MG63 (cell line): ENCODE results near the gene RSPH1. TPM values are rescaled to one million over a fixed set of nuclear protein-coding genes. Genes with fewer than 3 reads are reported as not detected.

ENCODE experiments used
- DNase-seq: peaks from one replicate; pipeline ENCODE4 v3.0.0-alpha.2; 2020
- H3K27me3 ChIP-seq: fragments of 250-450 bp; sonication (Bioruptor Pico); 2 replicates; pipeline ENCODE4 v1.5.1; 2020; ENCODE audit warnings: mild to moderate bottlenecking, moderate library complexity
- H3K36me3 ChIP-seq: fragments of 250-450 bp; sonication (Bioruptor Pico); 2 replicates; pipeline ENCODE4 v1.5.1; 2020; ENCODE audit warnings: mild to moderate bottlenecking, moderate library complexity
- H3K4me3 ChIP-seq: fragments of 250-450 bp; sonication (Bioruptor Pico); 2 replicates; pipeline ENCODE4 v1.5.1; 2020; ENCODE audit warnings: mild to moderate bottlenecking, moderate library complexity
- H3K9me3 ChIP-seq: fragments of 250-450 bp; sonication (Bioruptor Pico); 2 replicates; pipeline ENCODE4 v1.5.1; 2020; ENCODE audit warnings: mild to moderate bottlenecking, moderate library complexity
- total RNA-seq: library from RNA; depleted of rRNA; stranded (reverse); fragments of >200 nt; shearing (Covaris generic); gene quantifications from 2 replicates; pipeline ENCODE4 v1.2.3, GENCODE V29; 2014; ENCODE audit warnings: low replicate concordance

The RSPH1 gene
- total RNA-seq, 1 experiment from 2014 or later, result not detected

GRCh38 chr21:42500736-42501135, 4.7 kb upstream of the RSPH1 start:
- Histone ChIP-seq H3K36me3 (no peaks in the 10 kb centered on the region), H3K27me3 (0 out of 2 replicates have a peak, but pooled peaks cover under 1% of the 10 kb centered on the region), H3K4me3 (no peak overlapping the region), H3K9me3 (no peaks in the 10 kb centered on the region)
- no peak for DNase-seq

GRCh38 chr21:42500225-42500624, 4.2 kb upstream of the RSPH1 start:
- no peak overlapping the region for H3K4me3 ChIP-seq
- DNase-seq, result no peak
- H3K9me3 ChIP-seq, result no peaks in the 10 kb centered on the region
- H3K36me3 ChIP-seq, result no peaks in the 10 kb centered on the region
- H3K27me3 ChIP-seq, result peaks cover 4% of the 10 kb centered on the region; the same call in 1 of the 2 replicates

GRCh38 chr21:42499444-42500112, 3.6 kb upstream of the RSPH1 start:
- no peak overlapping the region for H3K4me3 ChIP-seq
- H3K9me3 ChIP-seq, result no peaks in the 10 kb centered on the region
- no peaks in the 10 kb centered on the region for H3K36me3 ChIP-seq
- peaks cover 4% of the 10 kb centered on the region; the same call in 1 of the 2 replicates for H3K27me3 ChIP-seq
- DNase-seq, result no peak

GRCh38 chr21:42498012-42498411, 2.0 kb upstream of the RSPH1 start:
- Histone ChIP-seq H3K27me3 (peaks cover 4% of the 10 kb centered on the region; the same call in 1 of the 2 replicates), H3K4me3 (no peak overlapping the region), H3K9me3 (no peaks in the 10 kb centered on the region), H3K36me3 (no peaks in the 10 kb centered on the region)
- DNase-seq, result no peak

GRCh38 chr21:42496839-42497202, 797 bp upstream of the RSPH1 start:
- Histone ChIP-seq H3K36me3 (no peaks in the 10 kb centered on the region), H3K9me3 (no peaks in the 10 kb centered on the region), H3K4me3 (peak overlapping the region; percentile 58), H3K27me3 (peaks cover 4% of the 10 kb centered on the region; the same call in 1 of the 2 replicates)
- no peak for DNase-seq

- no peak for DNase-seq
- Histone ChIP-seq H3K27me3 (peaks cover 4% of the 10 kb centered on the region; the same call in 1 of the 2 replicates), H3K4me3 (peak overlapping the region; percentile 58)
Measured at GRCh38 chr21:42495765-42496119, 282 bp downstream of the RSPH1 start.

GRCh38 chr21:42495027-42495426, 997 bp downstream of the RSPH1 start:
- Histone ChIP-seq H3K9me3 (no peaks in the 10 kb centered on the region), H3K4me3 (no peak overlapping the region), H3K27me3 (peaks cover 7% of the 10 kb centered on the region), H3K36me3 (no peaks in the 10 kb centered on the region)
- no peak for DNase-seq

More at GRCh38 chr21:42495765-42496119, 282 bp downstream of the RSPH1 start:
- H3K36me3 ChIP-seq, result no peaks in the 10 kb centered on the region
- no peaks in the 10 kb centered on the region for H3K9me3 ChIP-seq

GRCh38 chr21:42493109-42494060, 2.6 kb downstream of the RSPH1 start:
- DNase-seq, result no peak
- H3K4me3 ChIP-seq, result no peak overlapping the region
- H3K9me3 ChIP-seq, result no peaks in the 10 kb centered on the region; the same call in 1 of the 2 replicates
- H3K27me3 ChIP-seq, result peaks cover 10% of the 10 kb centered on the region
- H3K36me3 ChIP-seq, result no peaks in the 10 kb centered on the region

GRCh38 chr21:42492201-42492600, 3.8 kb downstream of the RSPH1 start:
- peaks cover 11% of the 10 kb centered on the region for H3K27me3 ChIP-seq
- DNase-seq, result no peak
- H3K9me3 ChIP-seq, result no peaks in the 10 kb centered on the region; the same call in 1 of the 2 replicates
- H3K36me3 ChIP-seq, result no peaks in the 10 kb centered on the region
- H3K4me3 ChIP-seq, result no peak overlapping the region

GRCh38 chr21:42491328-42491727, 4.7 kb downstream of the RSPH1 start:
- H3K27me3 ChIP-seq, result peaks cover 18% of the 10 kb centered on the region
- DNase-seq, result no peak
- H3K36me3 ChIP-seq, result no peaks in the 10 kb centered on the region
- H3K9me3 ChIP-seq, result no peaks in the 10 kb centered on the region; the same call in 1 of the 2 replicates
- H3K4me3 ChIP-seq, result no peak overlapping the region

GRCh38 chr21:42490720-42491119, 5.3 kb downstream of the RSPH1 start:
- H3K4me3 ChIP-seq, result no peak overlapping the region
- DNase-seq, result no peak
- H3K27me3 ChIP-seq, result peaks cover 18% of the 10 kb centered on the region
- H3K36me3 ChIP-seq, result no peaks in the 10 kb centered on the region
- H3K9me3 ChIP-seq, result no peaks in the 10 kb centered on the region; the same call in 1 of the 2 replicates

GRCh38 chr21:42489991-42490390, 6.0 kb downstream of the RSPH1 start:
- Histone ChIP-seq H3K9me3 (no peaks in the 10 kb centered on the region; the same call in 1 of the 2 replicates), H3K4me3 (no peak overlapping the region), H3K27me3 (peaks cover 15% of the 10 kb centered on the region), H3K36me3 (no peaks in the 10 kb centered on the region)
- DNase-seq, result no peak

GRCh38 chr21:42489006-42489563, 6.9 kb downstream of the RSPH1 start:
- no peaks in the 10 kb centered on the region for H3K36me3 ChIP-seq
- no peaks in the 10 kb centered on the region; the same call in 1 of the 2 replicates for H3K9me3 ChIP-seq
- peaks cover 15% of the 10 kb centered on the region for H3K27me3 ChIP-seq
- no peak for DNase-seq
- H3K4me3 ChIP-seq, result no peak overlapping the region

GRCh38 chr21:42486531-42486930, 9.5 kb downstream of the RSPH1 start:
- peaks cover 15% of the 10 kb centered on the region for H3K27me3 ChIP-seq

GRCh38 chr21:42486072-42486471, 10.0 kb downstream of the RSPH1 start:
- no peaks in the 10 kb centered on the region for H3K36me3 ChIP-seq
- H3K27me3 ChIP-seq, result peaks cover 15% of the 10 kb centered on the region
- DNase-seq, result no peak
- no peaks in the 10 kb centered on the region; the same call in 1 of the 2 replicates for H3K9me3 ChIP-seq
- H3K4me3 ChIP-seq, result no peak overlapping the region

More at GRCh38 chr21:42486531-42486930, 9.5 kb downstream of the RSPH1 start:
- DNase-seq, result no peak
- Histone ChIP-seq H3K36me3 (no peaks in the 10 kb centered on the region), H3K9me3 (no peaks in the 10 kb centered on the region; the same call in 1 of the 2 replicates), H3K4me3 (no peak overlapping the region)

GRCh38 chr21:42484966-42485365, 11.1 kb downstream of the RSPH1 start:
- Histone ChIP-seq H3K36me3 (no peaks in the 10 kb centered on the region), H3K9me3 (no peaks in the 10 kb centered on the region; the same call in 1 of the 2 replicates), H3K4me3 (no peak overlapping the region), H3K27me3 (peaks cover 12% of the 10 kb centered on the region)
- DNase-seq, result no peak

- H3K4me3 ChIP-seq, result no peak overlapping the region
- 0 out of 2 replicates have a peak, but pooled peaks cover 2% of the 10 kb centered on the region for H3K27me3 ChIP-seq
- DNase-seq, result no peak
- no peaks in the 10 kb centered on the region for H3K9me3 ChIP-seq
- H3K36me3 ChIP-seq, result no peaks in the 10 kb centered on the region
Measured at GRCh38 chr21:42481169-42481568, 14.9 kb downstream of the RSPH1 start.
